ENCODE results near the gene TEX13A.
"Not testable (repeated sequence)": the region's sequence is repeated elsewhere in the genome, so short reads cannot be mapped to it uniquely, and the experiment has no call there.

The TEX13A gene, protein sequence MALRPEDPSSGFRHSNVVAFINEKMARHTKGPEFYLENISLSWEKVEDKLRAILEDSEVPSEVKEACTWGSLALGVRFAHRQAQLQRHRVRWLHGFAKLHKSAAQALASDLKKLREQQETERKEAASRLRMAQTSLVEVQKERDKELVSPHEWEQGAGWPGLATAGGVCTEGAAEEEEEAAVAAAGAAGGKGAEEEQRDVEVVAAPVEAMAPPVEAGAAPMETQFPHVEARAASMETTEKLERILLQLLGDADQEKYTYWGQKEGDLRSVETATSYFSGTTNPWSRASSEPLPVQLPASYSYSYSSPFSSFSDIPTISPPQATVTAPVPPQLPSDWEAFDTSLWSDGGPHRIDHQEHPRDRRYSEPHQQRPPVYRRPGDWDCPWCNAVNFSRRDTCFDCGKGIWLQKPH

DNA sequence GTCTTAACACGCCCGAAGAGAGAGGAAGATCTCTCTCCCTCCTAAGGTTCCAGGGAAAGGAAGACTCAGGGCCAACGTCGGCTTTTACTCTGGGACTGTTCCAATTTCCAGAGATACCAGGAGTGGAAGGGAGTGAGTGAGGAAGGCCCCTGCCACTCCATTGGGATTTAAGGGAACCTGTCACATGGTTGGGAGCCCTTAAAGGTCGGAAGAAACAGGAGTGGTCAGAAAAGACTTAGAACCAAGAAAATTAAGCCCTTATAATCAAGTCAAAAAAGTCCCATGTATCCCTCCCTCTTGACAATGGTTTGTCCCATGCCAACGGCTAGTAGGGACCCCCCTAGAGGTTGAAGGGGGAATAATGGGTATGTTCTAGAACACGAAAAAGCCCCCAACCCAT is at the start of gene TEX13A:
Gene TEX13A, minus strand, starts transcription at position 59 of the 400 bp plus-strand sequence. CDS start 297 bp downstream, outside the sequence.
- no peak for DNase-seq

DNA sequence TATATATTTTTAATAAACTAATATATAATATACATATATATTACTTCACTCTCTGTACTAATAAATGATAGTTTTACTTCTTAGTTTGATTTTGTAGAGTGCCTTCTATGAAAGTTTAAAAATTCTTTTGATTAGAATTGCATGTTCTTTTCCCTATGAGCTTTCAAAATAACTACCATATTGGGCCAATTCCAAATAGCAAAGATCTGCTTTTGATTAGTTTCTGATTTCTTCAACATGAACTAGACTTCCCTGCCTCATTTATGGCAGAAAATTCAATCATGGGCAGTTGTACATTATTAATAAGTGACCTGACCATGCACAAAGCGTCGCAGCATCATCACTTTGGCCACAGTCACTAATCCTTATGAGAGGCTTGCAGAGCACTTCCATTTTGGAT is 48.9 kb upstream of the TEX13A start:
- DNase-seq: no peak

DNA sequence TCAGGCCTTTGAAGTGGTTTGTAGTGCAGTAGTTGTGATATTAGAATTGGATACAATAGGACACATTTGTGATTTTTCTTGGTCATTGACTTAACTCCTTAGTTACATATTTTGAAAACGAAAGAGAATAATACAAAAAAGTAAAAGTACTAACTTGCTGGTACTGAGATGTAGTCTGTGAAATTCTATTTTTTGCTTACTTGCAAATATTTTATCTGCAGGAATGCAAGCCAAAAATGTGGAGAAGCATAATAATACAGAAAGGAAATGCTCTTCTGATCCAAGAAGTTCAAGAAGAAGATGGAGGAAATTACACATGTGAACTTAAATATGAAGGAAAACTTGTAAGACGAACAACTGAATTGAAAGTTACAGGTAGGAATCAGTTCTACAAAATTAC is 46.7 kb upstream of the TEX13A start:
- DNase-seq: peak; percentile 0

DNA sequence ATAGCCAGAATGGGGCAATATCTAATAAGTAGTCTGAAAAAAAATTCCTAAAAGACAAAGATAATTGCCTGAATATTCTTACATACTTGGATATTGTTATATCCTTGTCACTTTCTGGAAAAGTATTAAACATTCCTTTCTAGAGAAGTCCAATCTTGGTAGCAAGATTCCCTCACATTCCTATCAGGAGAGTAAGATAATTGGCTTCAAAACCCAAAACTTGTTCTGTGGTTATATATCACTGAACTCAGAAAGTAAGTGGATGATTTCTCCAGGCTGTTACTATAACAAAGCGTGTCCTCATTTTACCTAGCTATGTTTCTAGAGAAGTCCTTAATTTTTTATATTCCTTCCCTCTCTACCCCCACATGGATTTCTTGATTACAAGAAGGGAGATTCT is 46.0 kb upstream of the TEX13A start:
- DNase-seq: peak; percentile 55

DNA sequence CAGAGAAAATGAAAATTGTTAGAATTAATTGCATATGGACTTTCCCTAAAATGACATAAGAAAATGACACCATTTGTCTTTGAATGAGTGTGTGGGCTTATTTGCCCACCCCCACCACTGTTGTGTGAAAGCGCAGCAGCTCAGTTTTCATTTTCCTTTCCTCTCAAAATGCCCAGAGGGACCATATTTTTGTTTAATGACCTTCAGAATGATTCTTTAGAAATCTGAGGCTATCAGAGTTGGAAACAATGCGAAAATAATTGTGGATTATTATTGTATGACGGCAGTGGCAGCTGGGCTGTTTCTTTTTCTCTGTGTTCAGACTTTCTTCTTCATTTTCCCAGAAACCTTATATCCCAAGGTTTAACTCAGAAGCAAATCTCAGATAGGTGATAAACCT is 44.6 kb upstream of the TEX13A start:
- DNase-seq: peak; percentile 0

DNA sequence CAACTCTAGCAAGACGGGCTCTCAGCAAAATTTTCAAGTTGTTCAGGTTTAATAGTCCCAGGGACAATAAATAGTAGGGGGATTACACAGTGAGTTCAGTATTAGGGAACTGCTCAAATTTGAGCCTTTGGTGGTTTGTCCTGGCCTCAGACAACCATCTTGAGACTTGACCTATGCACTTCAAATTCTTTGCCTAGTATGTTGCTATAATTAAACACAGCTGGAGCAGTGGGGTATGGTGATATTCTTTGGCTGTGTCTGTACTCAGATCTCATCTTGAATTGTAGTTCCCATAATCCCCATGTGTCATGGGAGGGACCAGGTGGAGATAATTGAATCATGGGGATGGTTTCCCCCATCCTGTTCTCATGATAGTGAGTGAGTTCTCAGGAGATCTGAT is 43.3 kb upstream of the TEX13A start:
- no peak for DNase-seq

DNA sequence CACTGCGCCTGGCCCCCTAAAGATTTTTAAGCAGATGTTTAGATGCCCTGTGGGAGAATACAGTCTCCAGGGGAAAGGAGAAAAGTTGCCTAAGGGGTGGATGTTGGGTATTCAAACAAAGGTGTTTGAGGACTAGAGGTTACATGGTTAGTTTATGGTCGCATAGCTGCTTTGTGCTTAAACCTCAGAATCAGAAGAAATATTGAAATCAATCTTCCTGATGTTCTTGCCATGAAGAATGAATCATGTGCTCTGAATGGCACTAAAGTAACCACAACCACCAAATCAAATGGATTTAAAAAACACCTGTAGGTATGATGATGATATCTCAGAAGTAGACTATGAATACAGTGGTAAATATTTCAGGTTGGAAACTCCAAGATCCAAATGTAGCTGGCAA is 42.7 kb upstream of the TEX13A start:
- no peak for DNase-seq

DNA sequence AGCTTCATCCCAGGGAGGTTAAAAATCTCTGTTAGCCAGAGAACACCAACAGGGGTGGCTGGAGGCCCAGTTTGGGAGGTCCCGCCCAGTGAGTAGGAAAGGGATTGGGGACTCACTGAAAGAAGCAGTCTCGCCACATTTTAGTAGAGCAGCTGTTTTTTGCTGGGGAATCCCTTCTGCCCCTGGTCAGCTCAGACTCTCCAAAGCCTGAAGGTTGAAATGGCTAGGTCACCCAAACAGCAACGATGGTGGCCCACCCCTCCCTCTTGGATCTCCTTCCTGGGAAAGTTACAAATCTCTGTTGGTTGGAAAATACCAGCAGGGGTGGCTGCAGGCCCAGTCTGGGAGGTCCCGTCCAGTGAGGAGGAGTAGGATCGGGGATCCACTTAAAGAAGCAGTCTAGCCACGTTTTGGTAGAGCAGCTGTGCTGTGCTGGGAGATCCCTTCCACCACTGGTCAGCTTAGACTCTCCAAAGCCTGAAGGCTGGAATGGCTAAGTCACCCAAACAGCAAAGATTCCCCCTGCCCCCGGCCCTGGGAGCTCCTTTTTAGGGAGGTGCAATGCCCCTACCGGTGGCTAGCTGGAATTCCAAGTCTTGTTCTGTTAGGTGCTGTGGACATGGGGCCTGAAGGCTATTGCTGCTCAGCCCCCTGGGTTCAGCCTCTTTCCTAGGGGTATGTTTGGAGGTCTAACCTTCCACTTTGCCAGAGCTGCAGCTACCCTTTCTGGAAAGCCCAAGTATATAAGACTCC is 40.0 kb upstream of the TEX13A start:
- no peak for DNase-seq

DNA sequence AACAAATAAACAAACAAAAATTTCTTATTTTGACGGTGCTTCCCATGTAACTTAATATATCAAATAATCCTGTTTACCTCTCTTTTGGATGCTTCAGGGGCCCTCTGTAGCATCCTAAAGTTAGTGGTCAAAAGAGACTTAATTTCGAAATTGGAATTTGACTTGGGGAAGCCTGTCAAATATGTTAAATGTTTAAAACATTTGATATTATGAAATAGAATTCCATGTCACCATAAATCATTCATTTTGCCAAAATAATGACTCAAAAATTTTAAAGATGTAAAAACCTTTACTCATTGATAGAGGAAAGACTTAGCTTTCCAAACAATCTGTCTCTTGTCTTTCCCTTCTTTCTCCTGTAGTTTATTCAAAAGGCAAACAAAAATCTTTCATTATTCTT is 20.6 kb upstream of the TEX13A start:
- peak; percentile 21 for DNase-seq

DNA sequence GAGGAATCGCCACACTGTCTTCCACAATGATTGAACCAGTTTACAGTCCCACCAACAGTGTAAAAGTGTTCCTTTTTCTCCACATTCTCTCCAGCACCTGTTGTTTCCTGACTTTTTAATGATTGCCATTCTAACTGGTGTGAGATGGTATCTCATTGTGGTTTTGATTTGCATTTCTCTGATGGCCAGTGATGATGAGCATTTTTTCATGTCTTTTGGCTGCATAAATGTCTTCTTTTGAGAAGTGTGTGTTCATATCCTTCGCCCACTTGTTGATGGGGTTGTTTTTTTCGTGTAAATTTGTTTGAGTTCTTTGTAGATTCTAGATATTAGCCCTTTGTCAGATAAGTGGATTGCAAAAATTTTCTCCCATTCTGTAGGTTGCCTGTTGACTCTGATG is 16.9 kb upstream of the TEX13A start:
- DNase-seq: not testable (repeated sequence)

DNA sequence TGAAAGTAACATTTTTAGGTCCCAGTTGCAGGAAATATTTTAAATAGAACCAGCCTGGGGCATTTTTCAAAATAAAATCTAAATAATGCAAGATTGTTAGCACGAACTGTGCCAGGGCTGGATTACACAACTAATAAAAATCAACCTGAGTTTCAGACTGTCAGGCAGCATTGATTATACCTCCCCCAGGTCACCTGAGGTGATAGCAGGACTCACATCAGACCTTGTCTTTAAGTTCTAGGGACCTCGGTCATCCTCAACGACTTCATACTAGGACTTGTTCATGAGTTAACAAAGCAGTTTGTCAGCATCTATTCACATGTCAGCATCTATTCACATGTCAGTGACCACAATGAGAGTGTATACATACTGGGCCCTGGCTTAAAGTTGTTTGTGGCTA is 8.7 kb upstream of the TEX13A start:
- DNase-seq: no peak

DNA sequence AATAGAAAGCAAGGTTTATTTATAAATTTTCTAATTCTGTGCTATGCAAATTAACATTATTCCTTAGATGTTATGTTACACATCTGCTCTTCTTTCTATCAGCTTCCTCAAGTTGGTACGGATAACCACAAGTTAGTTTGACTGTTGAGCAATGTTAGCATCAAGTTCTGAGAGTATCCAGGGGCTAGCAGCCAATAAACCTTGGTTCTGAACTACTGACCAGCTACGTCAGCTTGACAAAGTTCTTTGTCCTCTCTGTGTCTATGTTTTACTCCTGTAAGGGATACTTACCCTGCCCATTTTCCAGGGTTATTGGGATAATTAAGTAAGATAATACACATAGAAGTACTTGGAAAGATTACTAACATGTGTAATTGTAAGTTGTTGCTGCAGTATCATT is 8.1 kb upstream of the TEX13A start:
- DNase-seq: no peak

DNA sequence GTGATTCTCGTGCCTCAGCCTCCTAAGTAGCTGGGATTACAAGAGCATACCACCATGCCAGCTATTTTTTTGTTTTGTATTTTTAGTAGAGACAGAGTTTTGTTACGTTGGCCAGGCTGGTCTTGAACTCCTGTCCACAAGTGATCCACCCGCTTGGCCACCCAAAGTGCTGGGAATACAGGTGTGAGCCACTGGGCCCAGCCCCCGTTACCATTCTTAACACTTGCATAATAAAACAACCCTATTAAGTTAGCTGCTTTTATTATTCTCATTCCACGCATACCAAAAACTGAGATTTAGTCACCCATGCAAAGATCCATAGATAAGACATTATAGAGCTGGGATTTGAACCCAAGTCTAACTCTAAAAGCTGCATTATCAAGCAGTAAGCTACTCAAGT is 6.0 kb upstream of the TEX13A start:
- DNase-seq: no peak

DNA sequence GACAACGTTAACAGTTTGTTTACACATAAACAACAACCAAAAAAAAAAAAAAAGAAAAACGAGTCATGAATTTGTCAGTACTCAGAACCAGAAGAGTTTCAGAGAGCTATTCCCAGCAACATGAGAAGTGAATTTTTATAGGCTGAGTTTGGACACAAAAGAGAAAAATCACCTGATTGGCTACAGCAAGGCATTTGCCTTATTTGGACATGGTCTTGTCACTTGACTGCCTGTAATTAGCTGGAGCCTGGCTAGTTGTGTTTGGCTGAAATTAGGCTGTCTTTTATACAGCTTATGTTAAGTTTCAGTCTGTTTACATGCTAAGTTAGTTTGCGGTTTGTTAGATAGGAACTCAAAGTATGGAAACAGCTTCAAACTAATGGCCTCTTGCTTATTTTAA is 880 bp upstream of the TEX13A start:
- no peak for DNase-seq

DNA sequence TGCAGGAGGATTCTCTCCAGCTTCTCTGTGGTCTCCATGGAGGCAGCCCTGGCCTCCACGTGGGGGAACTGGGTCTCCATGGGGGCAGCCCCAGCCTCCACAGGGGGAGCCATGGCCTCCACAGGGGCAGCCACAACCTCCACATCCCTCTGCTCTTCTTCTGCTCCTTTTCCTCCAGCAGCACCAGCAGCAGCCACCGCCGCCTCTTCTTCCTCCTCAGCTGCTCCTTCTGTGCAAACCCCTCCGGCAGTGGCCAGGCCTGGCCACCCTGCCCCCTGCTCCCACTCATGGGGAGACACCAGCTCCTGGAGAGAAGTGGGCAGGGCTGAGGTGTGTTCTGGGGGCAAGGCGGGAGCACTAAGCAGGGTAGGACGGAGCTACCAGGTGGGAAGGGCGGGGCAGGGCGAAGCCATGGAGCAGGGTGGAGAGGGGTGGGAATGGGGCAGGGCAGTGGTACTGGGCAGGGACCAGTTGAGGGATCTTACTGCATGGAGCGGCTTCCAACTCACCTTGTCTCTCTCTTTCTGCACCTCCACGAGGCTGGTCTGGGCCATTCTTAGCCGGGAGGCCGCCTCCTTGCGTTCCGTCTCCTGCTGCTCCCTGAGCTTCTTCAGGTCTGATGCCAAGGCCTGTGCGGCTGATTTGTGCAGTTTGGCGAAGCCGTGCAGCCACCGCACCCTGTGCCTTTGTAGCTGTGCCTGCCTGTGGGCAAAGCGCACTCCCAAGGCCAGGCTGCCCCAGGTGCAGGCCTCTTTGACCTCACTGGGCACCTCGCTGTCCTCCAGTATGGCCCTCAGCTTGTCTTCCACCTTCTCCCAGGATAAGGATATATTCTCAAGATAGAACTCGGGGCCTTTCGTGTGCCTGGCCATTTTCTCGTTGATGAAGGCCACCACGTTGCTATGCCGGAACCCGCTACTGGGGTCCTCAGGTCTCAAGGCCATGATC is 766 bp downstream of the TEX13A start:
- DNase-seq: no peak

DNA sequence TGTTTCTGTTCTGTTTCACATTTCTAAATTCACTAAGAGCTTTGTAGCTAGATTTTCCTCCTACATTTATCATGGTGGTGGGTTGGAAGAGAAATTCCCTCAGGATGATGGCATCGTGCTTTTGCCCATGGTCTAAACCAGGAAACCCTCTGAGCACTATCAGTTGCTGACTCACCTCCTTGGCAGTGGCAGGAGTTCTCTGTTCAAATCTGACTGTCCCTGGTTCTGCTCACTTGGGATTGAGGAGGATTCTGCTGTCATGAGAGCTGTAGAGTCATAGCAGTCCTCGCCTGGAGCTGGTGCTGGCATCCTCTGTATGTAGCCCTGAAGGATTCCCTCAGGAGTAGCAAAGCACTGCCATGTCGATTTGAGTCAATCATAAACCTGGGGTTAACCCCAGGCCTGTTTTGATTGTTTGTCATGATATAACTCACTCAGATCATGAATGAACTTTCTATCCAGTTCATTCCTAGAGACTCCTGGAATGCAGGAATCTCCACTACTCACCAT is 9.4 kb downstream of the TEX13A start:
- no peak for DNase-seq

DNA sequence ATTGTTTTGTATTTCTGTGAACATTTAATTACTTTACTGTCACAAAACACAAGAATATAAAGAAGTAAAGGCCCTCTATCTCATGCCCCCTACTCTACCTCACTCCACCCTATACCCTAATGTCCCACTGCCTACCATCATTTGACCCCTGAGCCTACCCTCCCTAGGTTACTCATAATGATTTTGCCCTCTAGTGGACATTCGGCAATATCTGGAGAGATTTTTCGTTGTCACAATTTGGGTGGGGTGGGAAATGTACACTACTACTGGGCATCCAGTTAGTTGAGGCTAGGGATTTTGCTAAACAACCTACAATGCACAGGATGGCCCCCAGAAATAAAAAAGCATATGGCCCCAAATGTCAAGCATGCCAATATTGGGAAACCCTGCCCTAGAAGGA is 10.2 kb downstream of the TEX13A start:
- DNase-seq: no peak

DNA sequence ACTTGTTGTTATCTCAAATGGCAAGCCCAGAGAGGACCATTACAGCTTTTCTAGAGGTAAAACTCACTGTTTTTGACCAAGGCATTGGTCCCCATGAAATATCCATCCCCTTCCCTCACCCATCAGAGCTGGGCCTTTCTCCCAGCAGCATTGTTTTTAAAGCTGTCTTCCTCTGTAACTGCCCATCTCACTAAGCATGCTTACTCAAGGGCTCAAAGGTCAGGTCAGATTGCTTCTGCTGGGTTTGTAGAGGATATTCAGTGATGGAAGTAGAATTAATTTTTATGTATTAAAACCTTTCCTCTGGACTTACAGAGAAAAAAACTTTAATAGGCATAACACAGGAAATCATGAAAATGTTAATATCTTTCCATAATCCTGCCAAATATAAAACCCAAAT is 11.1 kb downstream of the TEX13A start:
- DNase-seq: no peak

DNA sequence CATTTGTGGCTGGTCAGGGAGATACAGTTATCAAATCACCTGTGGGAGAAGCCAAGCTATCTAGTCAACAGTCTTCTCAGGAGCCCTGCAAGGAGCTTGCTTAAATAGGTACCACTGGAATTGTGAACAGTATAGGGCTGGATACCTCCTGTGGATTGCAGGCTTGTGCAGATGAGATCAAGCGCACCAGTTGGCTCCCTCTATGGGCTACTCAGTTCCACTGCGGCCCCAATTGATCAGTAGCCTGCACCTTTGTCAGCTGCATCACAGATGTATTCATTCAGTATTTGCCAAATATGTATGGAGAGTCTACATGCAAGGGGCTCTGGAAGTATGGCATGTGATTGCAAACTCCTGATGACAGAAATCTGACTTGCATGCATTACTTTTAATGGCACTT is 28.6 kb downstream of the TEX13A start:
- DNase-seq: no peak

DNA sequence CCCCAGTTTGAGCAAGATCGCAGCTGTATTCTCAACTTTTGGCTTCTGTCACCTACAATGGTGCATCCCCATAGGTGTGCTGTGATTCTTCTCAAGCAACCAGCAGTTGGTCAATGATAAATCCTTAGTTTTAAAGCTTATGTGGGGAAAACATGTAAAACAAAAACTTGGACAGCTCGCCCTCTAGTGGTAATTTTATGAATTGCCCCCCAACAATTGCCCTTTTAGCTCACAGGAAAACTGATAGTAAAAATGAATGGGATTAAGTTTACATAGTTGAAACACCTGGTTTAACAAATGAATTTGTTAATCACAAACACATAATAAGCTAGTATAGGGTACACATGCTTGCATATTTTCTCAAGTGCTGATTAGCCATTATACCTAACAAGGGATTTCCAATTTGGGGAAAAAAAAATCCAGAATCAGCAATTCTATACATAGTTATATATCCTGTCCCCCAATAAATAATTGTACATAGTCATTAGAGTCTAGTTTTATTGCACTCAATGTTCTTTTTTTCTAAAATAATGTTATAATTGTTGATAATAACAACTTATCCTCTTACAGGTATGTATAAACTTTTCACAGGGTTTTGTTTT is 30.1 kb downstream of the TEX13A start:
- DNase-seq: no peak

DNA sequence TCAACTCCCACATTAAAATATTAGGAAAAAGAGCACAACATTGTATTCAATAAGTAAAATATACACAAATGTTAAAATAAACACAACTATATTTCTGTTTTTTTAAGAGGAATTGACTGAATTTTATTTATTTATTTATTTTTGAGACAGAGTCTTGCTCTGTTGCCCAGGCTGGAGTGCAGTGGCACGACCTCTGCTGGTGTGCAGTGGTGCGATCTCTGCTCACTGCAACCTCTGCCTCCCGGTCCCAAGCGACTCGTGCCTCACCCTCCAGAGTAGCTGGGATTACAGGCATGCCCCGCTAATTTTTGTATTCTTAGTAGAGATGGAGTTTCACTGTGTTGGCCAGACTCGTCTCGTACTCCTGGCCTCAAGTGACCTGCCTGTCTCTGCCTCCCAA is 31.4 kb downstream of the TEX13A start:
- no peak for DNase-seq

DNA sequence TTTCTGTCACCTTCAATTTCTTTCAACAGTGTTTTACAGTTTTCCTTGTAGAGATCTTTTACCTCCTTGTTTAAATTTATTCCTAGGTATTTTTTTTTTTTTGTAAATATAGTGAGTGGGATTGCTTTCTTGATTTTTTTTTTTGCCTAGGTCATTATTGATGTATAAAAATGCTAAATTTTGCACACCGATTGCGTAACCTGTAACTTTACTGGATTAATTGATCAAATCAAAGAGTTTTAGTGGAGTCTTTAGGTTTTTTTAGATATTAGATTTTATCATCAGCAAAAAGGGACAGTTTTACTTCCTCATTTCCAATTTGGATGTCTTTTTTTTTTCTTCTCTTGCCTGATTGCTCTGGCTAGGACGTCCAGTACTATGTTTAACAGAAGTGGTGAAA is 40.9 kb downstream of the TEX13A start:
- no peak for DNase-seq

DNA sequence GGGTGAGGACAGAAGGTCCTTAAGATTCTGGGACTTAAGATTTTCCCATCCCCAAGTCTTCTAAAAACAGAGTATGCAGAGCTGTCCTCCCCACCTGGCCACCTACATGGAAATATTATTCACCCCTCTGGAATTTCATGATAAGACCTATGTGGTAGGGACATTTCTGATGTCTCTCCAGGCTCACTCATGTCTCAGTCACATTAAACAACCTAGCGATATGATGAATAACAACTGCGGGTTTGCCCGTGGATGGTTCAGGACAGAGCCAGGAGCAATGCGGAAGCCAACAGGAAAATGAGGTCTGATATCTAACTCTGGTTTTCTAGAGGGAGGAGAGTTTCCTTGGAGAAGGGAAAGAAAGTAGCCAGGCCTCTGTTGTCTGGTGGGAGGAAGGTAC is 47.4 kb downstream of the TEX13A start:
- no peak for DNase-seq
